ENCODE data around the gene SELENOW. TPM values are rescaled to one million over a fixed set of nuclear protein-coding genes. Genes with fewer than 3 reads are reported as not detected.
A peak's percentile ranks its signal among the peaks of the same experiment; 100 is the strongest.

SELENOW gene
- total RNA-seq, 6 experiments from 2014 or later = 46.4 to 141 (median 83.0) TPM

DNA sequence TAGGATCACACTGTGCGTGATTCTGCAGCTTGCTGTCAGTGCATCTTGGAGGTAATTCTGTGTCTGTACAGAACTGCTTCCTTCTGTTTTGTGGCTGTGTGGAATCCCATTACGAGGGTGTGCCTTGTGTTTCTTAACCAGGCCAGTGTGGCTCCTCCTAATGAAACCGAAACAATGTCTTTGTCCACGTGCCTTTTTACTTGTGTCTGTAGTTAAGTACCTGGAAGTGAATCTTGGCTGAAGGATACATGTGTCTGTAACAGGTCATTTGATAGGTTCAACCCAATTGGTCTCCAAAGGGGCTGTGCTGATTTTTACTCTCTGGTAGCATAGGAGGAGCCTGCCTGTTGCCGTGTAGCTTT is 20.1 kb upstream of the SELENOW start:
- intact Hi-C loops (cut with DNase I) = no loop called here
- peaks cover 0 to 21% (median 10%) of the 10 kb centered on the region in 4 donors for H3K36me3 ChIP-seq
- TF ChIP-seq POLR2A (IDR thresholded peaks at IDR 0.05) = no peak
- TF ChIP-seq, protein P1, sequence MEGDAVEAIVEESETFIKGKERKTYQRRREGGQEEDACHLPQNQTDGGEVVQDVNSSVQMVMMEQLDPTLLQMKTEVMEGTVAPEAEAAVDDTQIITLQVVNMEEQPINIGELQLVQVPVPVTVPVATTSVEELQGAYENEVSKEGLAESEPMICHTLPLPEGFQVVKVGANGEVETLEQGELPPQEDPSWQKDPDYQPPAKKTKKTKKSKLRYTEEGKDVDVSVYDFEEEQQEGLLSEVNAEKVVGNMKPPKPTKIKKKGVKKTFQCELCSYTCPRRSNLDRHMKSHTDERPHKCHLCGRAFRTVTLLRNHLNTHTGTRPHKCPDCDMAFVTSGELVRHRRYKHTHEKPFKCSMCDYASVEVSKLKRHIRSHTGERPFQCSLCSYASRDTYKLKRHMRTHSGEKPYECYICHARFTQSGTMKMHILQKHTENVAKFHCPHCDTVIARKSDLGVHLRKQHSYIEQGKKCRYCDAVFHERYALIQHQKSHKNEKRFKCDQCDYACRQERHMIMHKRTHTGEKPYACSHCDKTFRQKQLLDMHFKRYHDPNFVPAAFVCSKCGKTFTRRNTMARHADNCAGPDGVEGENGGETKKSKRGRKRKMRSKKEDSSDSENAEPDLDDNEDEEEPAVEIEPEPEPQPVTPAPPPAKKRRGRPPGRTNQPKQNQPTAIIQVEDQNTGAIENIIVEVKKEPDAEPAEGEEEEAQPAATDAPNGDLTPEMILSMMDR (IDR thresholded peaks at IDR 0.05) = no peak
- WGBS (ENCODE audit: insufficient coverage, low coverage, low lambda C conversion rate, missing lambda C conversion rate) = 81% methylated on average over 5 of the region's 5 CpGs
- no peaks in the 10 kb centered on the region for H3K9me3 ChIP-seq
- no peak for ATAC-seq
- no peak overlapping the region for H3K4me3 ChIP-seq
- peak overlapping the region in 1 of 3 donors; percentile 87 for H3K27ac ChIP-seq
- peaks cover 0 to 29% (median 12%) of the 10 kb centered on the region in 4 donors for H3K4me1 ChIP-seq
- no peak for DNase-seq
- no peaks in the 10 kb centered on the region for H3K27me3 ChIP-seq

- no peak for DNase-seq
- TF ChIP-seq POLR2A (IDR thresholded peaks at IDR 0.05) = no peak
- TF ChIP-seq, protein P1 (IDR thresholded peaks at IDR 0.05) = no peak
- Histone ChIP-seq H3K27ac (no peak overlapping the region), H3K4me3 (no peak overlapping the region), H3K36me3 (peaks cover 0 to 8% (median 7%) of the 10 kb centered on the region in 4 donors), H3K27me3 (no peaks in the 10 kb centered on the region), H3K9me3 (no peaks in the 10 kb centered on the region), H3K4me1 (peaks cover 0 to 28% (median 12%) of the 10 kb centered on the region in 4 donors)
- no peak for ATAC-seq
- WGBS (ENCODE audit: insufficient coverage, low coverage, low lambda C conversion rate, missing lambda C conversion rate) = 76% methylated on average over 5 of the region's 5 CpGs
- intact Hi-C loops (cut with DNase I) = no loop called here
Observed at GRCh38 chr19:47760632-47760999, 17.9 kb upstream of the SELENOW start.

GRCh38 chr19:47761566-47761965 is 16.9 kb upstream of the SELENOW start:
- no peak for DNase-seq
- TF ChIP-seq, protein P1 (IDR thresholded peaks at IDR 0.05) = no peak
- TF ChIP-seq POLR2A (IDR thresholded peaks at IDR 0.05) = no peak
- Histone ChIP-seq H3K4me3 (no peak overlapping the region), H3K4me1 (peaks cover 0 to 18% (median 8%) of the 10 kb centered on the region in 4 donors), H3K27me3 (no peaks in the 10 kb centered on the region), H3K36me3 (no peaks in the 10 kb centered on the region), H3K27ac (no peak overlapping the region), H3K9me3 (no peaks in the 10 kb centered on the region)
- ATAC-seq = no peak
- 69% methylated on average over 4 of the region's 5 CpGs for whole genome bisulfite sequencing (ENCODE audit: insufficient coverage, low coverage, low lambda C conversion rate, missing lambda C conversion rate)
- intact Hi-C loops (cut with DNase I) = no loop called here

DNA sequence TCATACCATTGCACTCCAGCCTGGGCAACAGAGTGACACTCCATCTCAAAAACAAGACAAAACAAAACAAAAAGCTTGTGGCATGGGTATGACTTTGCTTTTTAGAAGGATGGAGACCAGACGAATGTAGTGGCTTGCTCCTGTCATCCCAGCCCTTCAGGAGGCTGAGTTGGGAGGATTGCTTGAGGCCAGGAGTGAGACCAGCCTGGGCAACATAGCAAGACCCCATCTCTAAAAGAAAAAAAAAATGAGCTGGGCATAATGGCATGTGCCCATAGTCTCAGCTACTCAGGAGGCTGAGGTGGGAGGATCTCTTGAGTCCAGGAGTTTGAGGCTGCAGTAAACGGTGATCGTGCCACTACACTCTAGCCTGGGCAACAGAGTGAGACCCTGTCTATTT is 16.4 kb upstream of the SELENOW start:
- Histone ChIP-seq H3K4me1 (peaks cover 0 to 12% (median 6%) of the 10 kb centered on the region in 4 donors), H3K4me3 (no peak overlapping the region), H3K9me3 (no peaks in the 10 kb centered on the region), H3K27ac (no peak overlapping the region), H3K27me3 (no peaks in the 10 kb centered on the region), H3K36me3 (no peaks in the 10 kb centered on the region)
- WGBS (ENCODE audit: insufficient coverage, low coverage, low lambda C conversion rate, missing lambda C conversion rate) = 78% methylated on average over 3 of the region's 3 CpGs
- DNase-seq (no peak), ATAC-seq (no peak)
- intact Hi-C loops (cut with DNase I) = no loop called here
- TF ChIP-seq, protein P1 (IDR thresholded peaks at IDR 0.05) = no peak
